ENCODE results near the gene DEFB128.
"Not testable (repeated sequence)": the region's sequence is repeated elsewhere in the genome, so short reads cannot be mapped to it uniquely, and the experiment has no call there.

DEFB128 gene

GRCh38 chr20:189611-190010, at the start of gene DEFB128:
Gene DEFB128 (minus strand): TSS chr20:189711. CDS start chr20:189623, 88 bp downstream.
- intact Hi-C loops (cut with DNase I): no loop called here
- DNase-seq: no peak

GRCh38 chr20:237929-238328, 48.4 kb upstream of the DEFB128 start:
- no peak for DNase-seq

GRCh38 chr20:237489-237888, 48.0 kb upstream of the DEFB128 start:
- intact Hi-C loops (cut with DNase I): no loop called here
- peak in 1 of 10 donors; percentile 5 for DNase-seq

More at GRCh38 chr20:237929-238328, 48.4 kb upstream of the DEFB128 start:
- intact Hi-C loops (cut with DNase I): no loop called here

- intact Hi-C loops (cut with DNase I): no loop called here
- peak in 1 of 10 donors; percentile 8 for DNase-seq
Observed at GRCh38 chr20:235891-236290, 46.4 kb upstream of the DEFB128 start.

GRCh38 chr20:227439-228105, 38.1 kb upstream of the DEFB128 start:
- no peak for DNase-seq

GRCh38 chr20:226958-227357, 37.4 kb upstream of the DEFB128 start, which contains the start of gene DEFB129:
Gene DEFB129 (plus strand): TSS chr20:227258. CDS start chr20:227289, 31 bp downstream.
- intact Hi-C loops (cut with DNase I): no loop called here
- no peak for DNase-seq

More at GRCh38 chr20:227439-228105, 38.1 kb upstream of the DEFB128 start:
- intact Hi-C loops (cut with DNase I): no loop called here

- intact Hi-C loops (cut with DNase I); DNase-seq: not testable (repeated sequence)
Observed at GRCh38 chr20:225879-226278, 36.4 kb upstream of the DEFB128 start.

- intact Hi-C loops (cut with DNase I): no loop called here
- no peak for DNase-seq
Observed at GRCh38 chr20:221258-221830, 31.8 kb upstream of the DEFB128 start.

GRCh38 chr20:219290-220115, 30.0 kb upstream of the DEFB128 start:
- DNase-seq: no peak
- intact Hi-C loops (cut with DNase I): no loop called here

- DNase-seq: no peak
Observed at GRCh38 chr20:217266-217665, 27.8 kb upstream of the DEFB128 start.

GRCh38 chr20:215796-216195, 26.3 kb upstream of the DEFB128 start:
- intact Hi-C loops (cut with DNase I): no loop called here

More at GRCh38 chr20:217266-217665, 27.8 kb upstream of the DEFB128 start:
- intact Hi-C loops (cut with DNase I): no loop called here

GRCh38 chr20:214383-214782, 24.9 kb upstream of the DEFB128 start:
- intact Hi-C loops (cut with DNase I): no loop called here
- no peak for DNase-seq

More at GRCh38 chr20:215796-216195, 26.3 kb upstream of the DEFB128 start:
- no peak for DNase-seq

GRCh38 chr20:210809-211502, 21.4 kb upstream of the DEFB128 start:
- no peak for DNase-seq
- intact Hi-C loops (cut with DNase I): no loop called here

- DNase-seq: no peak
- intact Hi-C loops (cut with DNase I): loop anchor here (1.0 to 2.0 kb wide), 2 partner anchors 58 to 121 kb away; no protein-coding TSS in a partner anchor
Observed at GRCh38 chr20:208942-209566, 19.5 kb upstream of the DEFB128 start.

GRCh38 chr20:203630-204029, 14.1 kb upstream of the DEFB128 start:
- intact Hi-C loops (cut with DNase I); DNase-seq: not testable (repeated sequence)

GRCh38 chr20:199996-200395, 10.5 kb upstream of the DEFB128 start:
- no peak for DNase-seq
- intact Hi-C loops (cut with DNase I): no loop called here

GRCh38 chr20:198225-198624, 8.7 kb upstream of the DEFB128 start:
- intact Hi-C loops (cut with DNase I): no loop called here
- DNase-seq: no peak

- intact Hi-C loops (cut with DNase I): no loop called here
- no peak for DNase-seq
Observed at GRCh38 chr20:187733-188132, 1.8 kb downstream of the DEFB128 start.

GRCh38 chr20:184288-184687, 5.2 kb downstream of the DEFB128 start:
- intact Hi-C loops (cut with DNase I): no loop called here
- DNase-seq: no peak

- no peak for DNase-seq
- intact Hi-C loops (cut with DNase I): no loop called here
Observed at GRCh38 chr20:168876-169275, 20.6 kb downstream of the DEFB128 start.
